Adrenal gland (tissue), 12 donors: Measurements from ENCODE around the gene ZNF836. TPM values are rescaled to one million over a fixed set of nuclear protein-coding genes. Genes with fewer than 3 reads are reported as not detected.

Experiments used
- DNase-seq, 7 donors: peaks; one replicate each; pipeline ENCODE4 v3.0.0-alpha.2; 2019 to 2020
- H3K27ac ChIP-seq, 5 donors: fragments of 200-600 bp; sonication (generic) in 4 of 5; 1 replicate in 3 of 5; 2 replicates in 2 of 5; pipeline versions ENCODE4 v1.5.1 to v1.8.0; 2016 to 2020; ENCODE audit warnings: mild to moderate bottlenecking in 1 of 5
- H3K27me3 ChIP-seq: fragments of 200-600 bp; 2 replicates; pipeline ENCODE4 v1.8.0; 2021
- H3K36me3 ChIP-seq, 2 donors: fragments of 200-600 bp; replicated peaks in 1 of 2; 1 replicate in 1 of 2; 2 replicates in 1 of 2; pipeline versions ENCODE4 v1.5.1 to v1.8.0; 2018 to 2022
- H3K4me1 ChIP-seq, 2 donors: fragments of 200-600 bp; replicated peaks in 1 of 2; 1 replicate in 1 of 2; 2 replicates in 1 of 2; pipeline versions ENCODE4 v1.5.1 to v1.8.0; 2018 to 2021
- H3K4me3 ChIP-seq, 4 donors: fragments of 200-600 bp; sonication (generic) in 3 of 4; one replicate each; pipeline ENCODE4 v1.5.1; 2016 to 2018
- H3K9me3 ChIP-seq, 3 donors: fragments of 200-600 bp; sonication (generic) in 1 of 3; replicated peaks in 1 of 3; 1 replicate in 2 of 3; 2 replicates in 1 of 3; pipeline versions ENCODE4 v1.5.1 to v1.8.0; 2016 to 2021
- CTCF ChIP-seq, 6 experiments: fragments of 450-650 bp in 4 of 6; fragments of 200-600 bp in 2 of 6; sonication (generic) in 1 of 6; IDR thresholded peaks; 1 replicate in 5 of 6; 2 replicates in 1 of 6; pipeline versions ENCODE4 v1.5.1 to v1.8.0; 2016 to 2021; ENCODE audit warnings: antibody characterized with exemption in 6 of 6, mild to moderate bottlenecking in 2 of 6, moderate library complexity in 1 of 6
- POLR2A ChIP-seq, 2 donors: fragments of 450-650 bp; IDR thresholded peaks; one replicate each; pipeline ENCODE4 v1.6.1; 2017; ENCODE audit warnings: antibody characterized with exemption in 2 of 2, mild to moderate bottlenecking in 2 of 2, moderate library complexity in 1 of 2
- WGBS, 4 donors: extraction: QIAGEN DNeasy Blood & Tissue Kit in 2 of 4; methylation state at CpG; one replicate each; pipeline versions ENCODE4 v1.1.5 to v1.1.7; 2013 to 2017; 5-methylcytosine and 5-hydroxymethylcytosine counted together
- intact Hi-C, 2 donors: fragments of 100-400 bp; cut with DNase I; formaldehyde crosslinking; loops; one replicate each; pipeline versions ENCODE4 v1.14.1 to v1.15.0; 2022 to 2023
- polyA plus RNA-seq, 3 donors: library from polyadenylated mRNA; stranded (reverse); fragments of 200-250 nt in 2 of 3; fragments of 350-450 nt in 1 of 3; fragmentation: Illumina TruSeq in 1 of 3; extraction: RNeasy Lipid Tissue Mini Kit (QIAGEN cat#74804) in 1 of 3; gene quantifications; one replicate each; pipeline ENCODE4 v1.2.3, GENCODE V29; 2013 to 2014
- total RNA-seq, 9 donors: library from RNA; depleted of rRNA in 4 of 9; stranded (reverse); fragments of >200 nt in 4 of 9; fragments of 120-200 nt in 1 of 9; fragmentation: NEBNext Ultra II Directional in 1 of 9; extraction: Animal tissue kit (Norgen Biotek cat#: 25700) in 1 of 9; gene quantifications; one replicate each; pipeline versions ENCODE4 v1.1.0 to v1.2.4, GENCODE V29; 2013 to 2023
- donor health status: healthy with polysubstance abuse.
- donor health status: Bipolar disorder and iron deficiency.
- donor health status: DM: yes; HTN: yes; CAD: no.
- donor health status: DM: no; HTN: no; CAD: no.
- donor health status: DM: no; HTN: no; CAD: no.
- donor health status: DM: yes; HTN: yes; CAD: no.

ZNF836 gene
- total and polyA plus RNA-seq, 12 donors: 7.4 to 180 (median 29.2) TPM

GRCh38 chr19:52191951-52192350, 20.5 kb upstream of the ZNF836 start:
- peak overlapping the region in 1 of 4 donors; percentile 87 for H3K4me3 ChIP-seq
- intact Hi-C loops: no loop called here
- H3K4me1 ChIP-seq: peaks cover 40 to 69% of the 10 kb centered on the region in 2 donors
- peaks cover 0 to 28% of the 10 kb centered on the region in 2 donors for H3K36me3 ChIP-seq
- H3K27ac ChIP-seq: peak overlapping the region; percentile 33 to 99 (median 99)
- no peak for TF ChIP-seq POLR2A (IDR thresholded peaks at IDR 0.05)
- no peak for TF ChIP-seq CTCF (IDR thresholded peaks at IDR 0.05)
- 27 to 36% (median 31%) methylated on average over 2 of the region's 2 CpGs for WGBS, 4 donors
- DNase-seq: peak in 1 of 7 donors; percentile 72
- H3K9me3 ChIP-seq: no peaks in the 10 kb centered on the region
- no peaks in the 10 kb centered on the region for H3K27me3 ChIP-seq

GRCh38 chr19:52191389-52191788, 20.0 kb upstream of the ZNF836 start:
- Histone ChIP-seq H3K4me1 (peaks cover 39 to 64% of the 10 kb centered on the region in 2 donors), H3K9me3 (no peaks in the 10 kb centered on the region), H3K27me3 (no peaks in the 10 kb centered on the region), H3K27ac (peak overlapping the region; percentile 96 to 99 (median 99)), H3K36me3 (peaks cover 0 to 23% of the 10 kb centered on the region in 2 donors), H3K4me3 (peak overlapping the region in 1 of 4 donors; percentile 87)
- intact Hi-C loops: no loop called here
- WGBS, 4 donors: 39 to 45% (median 42%) methylated on average over 5 of the region's 5 CpGs
- no peak for DNase-seq
- TF ChIP-seq CTCF (IDR thresholded peaks at IDR 0.05): no peak
- no peak for TF ChIP-seq POLR2A (IDR thresholded peaks at IDR 0.05)

- intact Hi-C loops: no loop called here
- WGBS, 4 donors: 1 to 4% (median 4%) methylated on average over 27 to 40 of the region's 40 CpGs
Measured at GRCh38 chr19:52190487-52191293, 19.3 kb upstream of the ZNF836 start.

More at GRCh38 chr19:52190487-52191293, 19.3 kb upstream of the ZNF836 start:
- Histone ChIP-seq H3K27me3 (no peaks in the 10 kb centered on the region), H3K4me1 (peaks cover 36 to 57% of the 10 kb centered on the region in 2 donors), H3K4me3 (peak overlapping the region; percentile 37 to 99 (median 91)), H3K27ac (peak overlapping the region; percentile 96 to 99 (median 99)), H3K36me3 (peaks cover 0 to 16% of the 10 kb centered on the region in 2 donors), H3K9me3 (no peaks in the 10 kb centered on the region)
- peak in 6 of 7 donors; percentile 64 to 84 (median 76) for DNase-seq
- TF ChIP-seq POLR2A (IDR thresholded peaks at IDR 0.05): no peak
- no peak for TF ChIP-seq CTCF (IDR thresholded peaks at IDR 0.05)
